GM23338 (cell line): ENCODE data around the gene PPWD1. TPM values are rescaled to one million over a fixed set of nuclear protein-coding genes. Genes with fewer than 3 reads are reported as not detected.

Source experiments
- ATAC-seq: fragments of 200-7000 bp; cut with Tn5 transposase; 3 replicates; pipeline ENCODE4 v1.9.1; 2020
- DNase-seq: peaks from one replicate; pipeline ENCODE4 v3.0.0-alpha.2; 2015; ENCODE audit warnings: low spot score
- H2AFZ ChIP-seq: fragments of 200-600 bp; sonication (generic); 2 replicates; pipeline ENCODE4 v1.8.0; 2016; ENCODE audit warnings: antibody characterized with exemption, mild to moderate bottlenecking, moderate library complexity
- H3F3A ChIP-seq: fragments of 200-600 bp; sonication (generic); replicated peaks from 2 replicates; pipeline ENCODE4 v1.8.0; 2017; ENCODE audit warnings: antibody characterized with exemption, mixed run types, low read depth
- H3K27ac ChIP-seq: fragments of 200-600 bp; sonication (generic); 2 replicates; pipeline ENCODE4 v1.6.1; 2016; ENCODE audit warnings: low read depth
- H3K27me3 ChIP-seq: fragments of 200-600 bp; sonication (generic); 2 replicates; pipeline ENCODE4 v1.8.0; 2016; ENCODE audit warnings: mild to moderate bottlenecking, mixed run types, moderate library complexity; ENCODE audit not compliant: insufficient read depth
- H3K36me3 ChIP-seq: fragments of 200-600 bp; sonication (generic); 2 replicates; pipeline ENCODE4 v1.8.0; 2016; ENCODE audit warnings: mild to moderate bottlenecking; ENCODE audit not compliant: insufficient read depth
- H3K4me1 ChIP-seq: fragments of 200-600 bp; sonication (generic); 2 replicates; pipeline ENCODE4 v1.8.0; 2016; ENCODE audit warnings: mild to moderate bottlenecking, moderate library complexity; ENCODE audit not compliant: insufficient read depth
- H3K4me2 ChIP-seq: fragments of 200-600 bp; sonication (generic); 2 replicates; pipeline ENCODE4 v1.7.1; 2017; ENCODE audit warnings: mixed run types
- H3K4me3 ChIP-seq: fragments of 200-600 bp; sonication (generic); 2 replicates; pipeline ENCODE4 v1.6.1; 2016; ENCODE audit warnings: mixed run types
- H3K79me2 ChIP-seq: fragments of 200-600 bp; sonication (generic); replicated peaks from 2 replicates; pipeline ENCODE4 v1.8.0; 2017; ENCODE audit warnings: mild to moderate bottlenecking; ENCODE audit not compliant: insufficient read depth
- H3K9me2 ChIP-seq: fragments of 200-600 bp; sonication (generic); 2 replicates; pipeline ENCODE4 v1.8.0; 2017; ENCODE audit not compliant: insufficient read depth
- H4K20me1 ChIP-seq: fragments of 200-600 bp; sonication (generic); replicated peaks from 2 replicates; pipeline ENCODE4 v1.8.0; 2017; ENCODE audit warnings: mild to moderate bottlenecking; ENCODE audit not compliant: insufficient read depth
- H3K27ac Mint-ChIP-seq: 2 replicates; pipeline ENCODE4 v1.8.0; 2020; ENCODE audit warnings: inconsistent platforms, mild to moderate bottlenecking, moderate library complexity, mixed read lengths
- H3K27me3 Mint-ChIP-seq: 3 replicates; pipeline ENCODE4 v1.8.0; 2022; ENCODE audit warnings: low read depth, mild to moderate bottlenecking, moderate library complexity, mixed read lengths, inconsistent platforms; ENCODE audit not compliant: insufficient read depth, poor library complexity
- H3K36me3 Mint-ChIP-seq: 3 replicates; pipeline ENCODE4 v1.8.0; 2021; ENCODE audit warnings: low read depth, mild to moderate bottlenecking, inconsistent platforms, moderate library complexity, mixed read lengths
- H3K4me1 Mint-ChIP-seq: 3 replicates; pipeline ENCODE4 v1.8.0; 2020; ENCODE audit warnings: mild to moderate bottlenecking, inconsistent platforms, mixed read lengths
- H3K4me3 Mint-ChIP-seq: 3 replicates; pipeline ENCODE4 v1.8.0; 2021; ENCODE audit warnings: moderate library complexity, mild to moderate bottlenecking, inconsistent platforms, mixed read lengths
- H3K9me3 Mint-ChIP-seq: 3 replicates; pipeline ENCODE4 v1.8.0; 2020; ENCODE audit warnings: moderate library complexity, mild to moderate bottlenecking, inconsistent platforms, mixed read lengths
- CREB1 ChIP-seq: fragments of 250-450 bp; sonication (Bioruptor Pico); IDR thresholded peaks from 2 replicates; pipeline ENCODE4 v1.5.0; 2020; ENCODE audit warnings: low read depth, mild to moderate bottlenecking, moderate library complexity
- EZH2phosphoT487 ChIP-seq: fragments of 200-600 bp; sonication (generic); IDR thresholded peaks from one replicate; pipeline ENCODE4 v1.8.1; 2018; ENCODE audit warnings: antibody characterized with exemption; ENCODE audit not compliant: unreplicated experiment
- JUNB ChIP-seq: IDR thresholded peaks from one replicate; pipeline ENCODE4 v1.6.1; 2016; ENCODE audit warnings: antibody characterized with exemption; ENCODE audit not compliant: unreplicated experiment
- POLR2AphosphoS5 ChIP-seq: IDR thresholded peaks from 2 replicates; pipeline ENCODE4 v1.6.1; 2016; ENCODE audit warnings: antibody characterized with exemption, low read depth
- REST ChIP-seq: IDR thresholded peaks from one replicate; pipeline ENCODE4 v1.6.1; 2018; ENCODE audit warnings: antibody characterized with exemption; ENCODE audit not compliant: unreplicated experiment
- ZNF114 ChIP-seq: fragments of 250-450 bp; sonication (Bioruptor Pico); IDR thresholded peaks from 2 replicates; pipeline ENCODE4 v1.5.0; 2020; ENCODE audit warnings: mild to moderate bottlenecking, moderate library complexity
- ZNF462 ChIP-seq: fragments of 250-450 bp; sonication (Bioruptor Pico); IDR thresholded peaks from 2 replicates; pipeline ENCODE4 v1.5.0; 2020; ENCODE audit warnings: mild to moderate bottlenecking, moderate library complexity
- polyA plus RNA-seq: library from polyadenylated mRNA; unstranded; fragments of >200 nt; fragmentation: Nextera tagmentation; extraction: Ambion mirVana; gene quantifications from 2 replicates; pipeline ENCODE4 v1.2.1, GENCODE V29; 2016
- total RNA-seq: library from RNA; depleted of rRNA; stranded (reverse); fragments of >200 nt; shearing (Covaris generic); gene quantifications from 2 replicates; pipeline ENCODE4 v1.2.3, GENCODE V29; 2014

Gene PPWD1
- total and polyA plus RNA-seq, 2 experiments from 2014 or later, result 34.8 to 57.1 TPM

GRCh38 chr5:65623482-65623881 lies 60.4 kb downstream of the PPWD1 start (continued):
- no peak for TF ChIP-seq ZNF462
- TF ChIP-seq JUNB, result no peak

- Histone ChIP-seq H3F3A (no peaks in the 10 kb centered on the region), H3K9me2 (no peaks in the 10 kb centered on the region), H3K27ac (peak within 1 kb of the TSS; percentile 79), H3K4me1 (peaks cover 6% of the 10 kb centered on the region; the same call in 1 of the 2 replicates), H3K27me3 (no peaks in the 10 kb centered on the region), H3K79me2 (peaks cover 83% of the 10 kb centered on the region), H3K4me3 (peak within 1 kb of the TSS; percentile 76), H3K4me2 (peak within 1 kb of the TSS; percentile 88), H2AFZ (peak within 1 kb of the TSS; percentile 48), H4K20me1 (0 out of 2 replicates have a peak, but pooled peaks cover 3% of the 10 kb centered on the region), H3K36me3 (no peaks in the 10 kb centered on the region)
- H3K9me3 Mint-ChIP-seq, result no peaks in the 10 kb centered on the region
- H3K4me3 Mint-ChIP-seq, result peak within 1 kb of the TSS; percentile 98
- peaks cover 5% of the 10 kb centered on the region for H3K4me1 Mint-ChIP-seq
- TF ChIP-seq CREB1 (CRISPR knock-in tag) (peak; percentile 53; the same call in 1 of the 2 replicates), POLR2AphosphoS5 (peak; percentile 86), ZNF114 (CRISPR knock-in tag) (no peak), REST (no peak), EZH2phosphoT487 (no peak), JUNB (no peak)
- peaks cover 3% of the 10 kb centered on the region; the same call in 1 of the 3 replicates for H3K36me3 Mint-ChIP-seq
- peaks cover 4% of the 10 kb centered on the region for H3K27me3 Mint-ChIP-seq
- peak within 1 kb of the TSS; percentile 99 for H3K27ac Mint-ChIP-seq
- DNase-seq, result peak; percentile 93
- peak; percentile 97 for ATAC-seq
Measured at GRCh38 chr5:65624025-65624570, 61.0 kb downstream of the PPWD1 start, which contains the start of gene TRIM23. Gene TRIM23 (minus strand): TSS chr5:65624333. CDS start chr5:65624274, 59 bp downstream.
